T-helper 1 cell treated with Interleukin-12 subunit alpha and Interleukin-12 subunit beta and Interleukin-4 antibody, amounts not matched to agents 30 μg/mL and 1 μg/mL, for 36 hours (primary cell): ENCODE data around the gene HYPK.
A peak's percentile ranks its signal among the peaks of the same experiment; 100 is the strongest.

Source experiments
- H3K27ac Mint-ChIP-seq: one replicate; pipeline ENCODE4 v1.8.0; 2021; ENCODE audit warnings: mild to moderate bottlenecking, mixed read lengths
- H3K27me3 Mint-ChIP-seq: one replicate; pipeline ENCODE4 v1.8.0; 2021; ENCODE audit warnings: low read depth, mixed read lengths
- H3K36me3 Mint-ChIP-seq: one replicate; pipeline ENCODE4 v1.8.0; 2021; ENCODE audit warnings: low read depth, mixed read lengths
- H3K4me1 Mint-ChIP-seq: one replicate; pipeline ENCODE4 v1.8.0; 2021; ENCODE audit warnings: low read depth, mixed read lengths
- H3K4me3 Mint-ChIP-seq: one replicate; pipeline ENCODE4 v1.8.0; 2021; ENCODE audit warnings: mild to moderate bottlenecking, moderate library complexity, mixed read lengths
- H3K9me3 Mint-ChIP-seq: one replicate; pipeline ENCODE4 v1.8.0; 2021; ENCODE audit warnings: mixed read lengths

The HYPK gene, protein sequence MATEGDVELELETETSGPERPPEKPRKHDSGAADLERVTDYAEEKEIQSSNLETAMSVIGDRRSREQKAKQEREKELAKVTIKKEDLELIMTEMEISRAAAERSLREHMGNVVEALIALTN

DNA sequence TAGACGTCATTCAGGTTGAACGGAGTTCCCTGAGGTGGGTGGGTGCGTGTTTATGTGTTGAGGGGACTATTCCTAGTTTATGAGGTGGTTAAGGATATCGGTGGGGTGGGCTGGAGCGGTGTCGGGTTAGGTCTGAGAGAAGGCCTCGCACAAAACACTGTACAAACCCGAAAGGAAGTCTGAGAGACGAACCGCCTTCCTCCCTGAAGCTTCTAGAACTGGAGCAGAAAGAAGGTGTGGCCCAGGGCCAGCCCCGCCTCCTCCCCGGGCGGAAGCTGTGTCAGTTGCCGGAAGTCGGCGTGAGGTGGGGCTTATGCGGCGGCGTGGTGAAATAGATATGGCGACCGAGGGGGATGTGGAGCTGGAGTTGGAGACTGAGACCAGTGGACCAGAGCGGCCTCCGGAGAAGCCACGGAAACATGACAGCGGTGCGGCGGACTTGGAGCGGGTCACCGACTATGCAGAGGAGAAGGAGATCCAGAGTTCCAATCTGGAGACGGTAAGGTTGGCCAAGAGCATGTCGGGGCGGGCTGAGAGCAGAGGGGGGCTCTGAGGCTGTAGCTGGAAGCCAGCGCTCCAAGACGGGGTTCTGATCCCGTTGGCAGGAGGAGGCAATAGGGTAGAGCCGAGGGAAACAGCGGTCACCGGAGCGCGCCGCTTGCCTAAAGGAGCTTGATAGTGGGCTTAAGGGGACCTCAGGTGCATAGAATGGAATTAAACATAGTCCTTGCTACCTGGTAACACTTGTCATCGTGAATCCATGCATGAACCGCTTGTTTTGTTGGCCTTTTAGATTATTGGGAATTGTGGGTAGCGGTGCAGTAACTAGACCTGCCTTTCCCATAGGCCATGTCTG is at the start of gene HYPK:
TSS of gene HYPK (plus strand) at position 314 of the 856 bp plus-strand sequence. CDS start at position 338, 24 bp downstream.
- H3K36me3 Mint-ChIP-seq: peaks cover 52% of the 10 kb centered on the region
- H3K27me3 Mint-ChIP-seq: no peaks in the 10 kb centered on the region
- peak within 1 kb of the TSS; percentile 98 for H3K4me3 Mint-ChIP-seq
- peaks cover 25% of the 10 kb centered on the region for H3K4me1 Mint-ChIP-seq
- H3K9me3 Mint-ChIP-seq: no peaks in the 10 kb centered on the region
- peak within 1 kb of the TSS; percentile 96 for H3K27ac Mint-ChIP-seq

DNA sequence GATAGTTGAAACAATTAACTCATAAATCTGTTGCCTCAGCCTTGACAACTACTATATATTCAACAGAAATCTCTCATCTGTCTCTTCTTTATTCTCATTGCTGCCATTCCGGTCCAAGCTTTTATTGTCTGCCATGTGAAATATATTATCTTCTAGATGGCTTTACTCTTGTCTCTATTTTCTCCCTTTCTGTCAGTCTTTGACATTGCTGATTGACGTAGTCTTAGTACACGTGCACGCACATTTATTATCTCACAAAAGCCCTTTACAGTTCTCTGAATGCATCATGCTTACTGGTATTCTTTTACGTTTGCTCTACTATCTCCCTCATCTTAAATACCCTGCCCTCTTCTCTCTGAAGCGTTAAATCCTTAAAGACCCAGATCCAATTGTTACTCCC is 48.5 kb upstream of the HYPK start:
- Mint-ChIP-seq H3K4me1 (peaks cover 27% of the 10 kb centered on the region), H3K4me3 (peak overlapping the region; percentile 2), H3K27me3 (no peaks in the 10 kb centered on the region), H3K27ac (peak overlapping the region; percentile 4), H3K9me3 (no peaks in the 10 kb centered on the region), H3K36me3 (peaks cover 38% of the 10 kb centered on the region)

DNA sequence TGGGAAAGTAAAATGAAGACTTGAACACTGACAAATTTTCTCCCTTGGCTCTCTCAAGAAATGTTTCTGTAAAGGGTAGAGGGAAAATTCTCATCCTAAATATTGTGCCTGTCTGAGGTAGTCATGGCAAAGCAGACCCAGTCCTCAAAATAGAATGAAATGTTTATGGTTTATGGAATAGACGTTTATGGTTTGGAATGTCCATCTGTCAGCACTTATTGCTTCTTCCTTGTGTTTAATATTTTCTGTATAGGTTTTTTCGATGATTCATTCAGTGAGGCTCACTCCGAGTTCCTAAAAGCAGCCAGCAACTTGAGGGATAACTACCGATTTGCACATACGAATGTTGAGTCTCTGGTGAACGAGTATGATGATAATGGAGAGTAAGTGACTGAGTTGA is 37.6 kb upstream of the HYPK start:
- Mint-ChIP-seq H3K9me3 (no peaks in the 10 kb centered on the region), H3K4me3 (no peak overlapping the region), H3K27me3 (no peaks in the 10 kb centered on the region), H3K27ac (no peak overlapping the region), H3K4me1 (peaks cover 6% of the 10 kb centered on the region), H3K36me3 (peaks cover 39% of the 10 kb centered on the region)

DNA sequence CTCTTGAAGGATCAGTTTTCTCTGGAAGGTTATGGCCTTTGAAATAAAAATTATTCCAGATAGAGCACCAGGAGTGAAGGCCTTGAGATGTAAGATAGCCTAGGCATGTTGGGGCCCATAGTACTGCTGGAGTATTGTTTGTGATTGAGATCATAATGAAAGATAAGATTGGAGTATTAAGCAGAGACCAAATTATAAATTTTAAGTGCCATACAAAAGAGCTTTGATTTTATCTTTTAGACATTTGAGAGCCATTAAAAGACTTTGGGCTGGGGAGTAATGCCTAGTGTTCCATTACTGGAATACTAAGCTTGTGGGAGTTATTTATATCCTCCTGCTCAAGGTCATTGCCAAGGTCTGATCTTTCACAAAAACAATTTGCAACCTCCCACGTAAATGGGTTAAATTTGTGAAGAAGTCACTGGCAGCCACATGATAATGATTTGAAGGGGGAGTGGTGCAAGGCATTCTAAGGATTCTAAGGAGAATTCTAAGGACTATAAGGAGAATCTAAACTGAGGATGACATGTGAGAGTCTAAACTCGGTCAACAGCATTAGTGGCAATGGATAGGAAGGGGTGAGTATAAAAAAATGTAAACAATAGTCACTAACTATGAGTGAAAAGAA is 36.5 kb upstream of the HYPK start:
- H3K4me1 Mint-ChIP-seq: peaks cover 6% of the 10 kb centered on the region
- no peaks in the 10 kb centered on the region for H3K9me3 Mint-ChIP-seq
- no peak overlapping the region for H3K4me3 Mint-ChIP-seq
- no peaks in the 10 kb centered on the region for H3K27me3 Mint-ChIP-seq
- peaks cover 46% of the 10 kb centered on the region for H3K36me3 Mint-ChIP-seq
- no peak overlapping the region for H3K27ac Mint-ChIP-seq

DNA sequence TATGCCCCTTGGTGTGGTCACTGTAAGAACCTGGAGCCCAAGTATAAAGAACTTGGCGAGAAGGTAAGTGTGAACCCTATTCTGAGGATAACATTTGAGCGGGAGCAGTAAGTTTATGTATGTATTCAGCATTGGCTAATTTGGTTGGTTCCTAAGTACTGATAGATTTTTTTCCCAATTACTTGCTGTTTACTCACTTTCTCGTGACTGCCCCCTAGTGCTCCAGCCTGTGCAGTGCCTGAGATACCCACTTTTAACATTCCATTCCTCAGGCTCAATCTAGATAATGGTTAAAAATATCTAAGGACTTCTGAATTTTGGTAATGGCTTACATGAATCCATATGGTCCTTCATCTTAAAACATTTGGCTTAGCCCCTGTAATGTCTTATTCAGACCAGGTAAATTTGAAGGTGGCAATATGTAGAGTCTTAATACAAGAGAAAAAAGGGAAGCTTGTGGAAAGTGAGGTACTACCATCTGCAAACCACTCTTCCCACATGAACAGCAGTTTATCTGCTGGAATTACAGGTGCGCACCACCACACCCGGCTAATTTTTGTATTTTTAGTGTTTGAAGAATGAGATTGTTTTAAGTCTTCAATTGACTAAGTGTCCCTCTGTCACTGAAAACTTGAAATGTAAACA is 30.7 kb upstream of the HYPK start:
- Mint-ChIP-seq H3K27ac (no peak overlapping the region), H3K27me3 (no peaks in the 10 kb centered on the region), H3K9me3 (no peaks in the 10 kb centered on the region), H3K36me3 (peaks cover 43% of the 10 kb centered on the region), H3K4me3 (no peak overlapping the region), H3K4me1 (peaks cover 3% of the 10 kb centered on the region)

DNA sequence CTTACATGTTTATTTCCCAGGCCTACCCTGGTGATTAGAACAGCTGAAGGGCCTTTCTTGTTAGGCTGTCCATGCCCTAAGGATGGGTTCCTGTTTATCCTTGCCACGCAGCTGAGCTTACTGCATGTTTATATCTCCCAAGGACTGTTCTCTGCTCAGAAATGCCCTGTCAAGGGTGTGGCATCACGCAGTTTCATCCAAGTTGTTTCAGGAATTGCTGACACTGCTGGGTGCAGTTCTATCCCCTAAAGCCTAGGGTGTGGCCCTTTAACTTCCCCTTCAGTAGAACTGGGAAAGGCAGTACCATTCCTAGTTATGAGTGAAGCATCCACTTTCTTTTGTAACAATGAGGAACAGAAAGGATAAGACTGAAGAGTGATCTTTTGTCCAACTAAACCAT is 28.6 kb upstream of the HYPK start:
- no peak overlapping the region for H3K27ac Mint-ChIP-seq
- H3K4me3 Mint-ChIP-seq: no peak overlapping the region
- peaks cover 3% of the 10 kb centered on the region for H3K4me1 Mint-ChIP-seq
- H3K27me3 Mint-ChIP-seq: no peaks in the 10 kb centered on the region
- H3K36me3 Mint-ChIP-seq: peaks cover 36% of the 10 kb centered on the region
- H3K9me3 Mint-ChIP-seq: no peaks in the 10 kb centered on the region

DNA sequence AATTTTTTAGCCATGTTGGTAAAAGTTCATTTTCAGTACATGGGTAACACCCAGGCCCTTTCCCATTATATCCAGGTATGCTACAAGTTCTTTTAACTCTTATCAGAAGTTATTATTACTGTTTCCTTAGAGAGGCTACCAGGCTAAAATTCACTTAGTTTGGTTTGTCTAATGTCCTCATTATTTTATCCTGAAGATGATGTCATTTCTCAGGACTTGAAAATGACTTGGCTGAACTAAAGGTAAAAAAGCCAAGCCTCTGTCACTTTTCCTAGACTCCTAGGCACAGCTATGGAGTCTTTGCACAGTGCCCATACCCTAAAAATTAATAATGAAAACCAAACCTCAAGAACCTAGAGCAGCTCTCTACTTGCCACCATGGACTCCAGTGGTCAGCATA is 27.8 kb upstream of the HYPK start:
- Mint-ChIP-seq H3K4me3 (no peak overlapping the region), H3K9me3 (no peaks in the 10 kb centered on the region), H3K27ac (no peak overlapping the region), H3K27me3 (no peaks in the 10 kb centered on the region), H3K36me3 (peaks cover 36% of the 10 kb centered on the region), H3K4me1 (peaks cover 3% of the 10 kb centered on the region)

DNA sequence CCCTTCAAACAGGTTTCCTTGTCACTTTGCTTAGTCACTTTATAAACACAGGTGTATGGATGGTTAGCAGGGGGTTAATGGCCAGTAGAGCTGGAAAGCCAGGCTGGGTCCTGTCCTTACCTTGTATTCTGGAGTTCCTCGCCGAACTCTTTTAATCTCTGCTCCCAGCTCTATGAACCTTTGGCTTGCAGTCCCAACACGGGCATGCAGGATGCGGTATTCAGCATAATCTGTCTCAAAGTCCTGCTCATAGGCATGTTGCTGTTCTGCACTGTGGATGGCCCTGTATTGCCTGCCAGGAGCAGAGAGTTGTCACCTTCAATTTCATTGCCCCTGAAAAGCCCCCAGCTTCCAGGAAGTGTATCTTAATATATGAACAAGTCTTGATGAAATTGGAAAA is 26.3 kb upstream of the HYPK start:
- Mint-ChIP-seq H3K27me3 (peaks cover 4% of the 10 kb centered on the region), H3K36me3 (peaks cover 28% of the 10 kb centered on the region), H3K27ac (no peak overlapping the region), H3K4me3 (no peak overlapping the region), H3K9me3 (no peaks in the 10 kb centered on the region), H3K4me1 (peaks cover 7% of the 10 kb centered on the region)

DNA sequence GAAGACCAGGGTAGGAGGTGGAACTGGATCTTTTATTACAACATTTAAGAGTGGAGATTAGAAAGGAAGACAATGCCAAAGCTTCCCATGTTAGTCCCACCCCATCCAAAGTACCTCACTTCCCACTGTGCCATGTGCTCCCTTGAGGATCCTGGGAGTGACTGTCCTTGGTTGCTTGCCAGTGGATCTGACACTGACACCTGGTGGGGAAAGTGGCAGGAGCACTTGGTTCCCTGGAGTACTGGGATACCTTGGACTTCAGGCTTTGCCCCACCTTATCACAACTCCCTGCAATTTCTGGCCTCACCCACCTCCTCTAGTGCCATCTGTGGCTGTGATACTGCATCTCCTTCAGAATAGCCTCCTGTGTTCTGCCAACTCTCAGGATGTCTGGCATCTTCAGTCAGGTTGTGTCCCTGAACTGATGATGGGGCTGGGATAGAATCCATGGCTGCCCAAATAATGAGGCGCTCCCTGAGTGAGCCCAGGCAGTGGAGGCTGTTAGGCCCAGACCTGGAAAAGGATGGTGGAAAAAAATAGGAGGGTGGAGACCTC is 24.9 kb upstream of the HYPK start:
- Mint-ChIP-seq H3K27ac (no peak overlapping the region), H3K36me3 (peaks cover 18% of the 10 kb centered on the region), H3K27me3 (peaks cover 10% of the 10 kb centered on the region), H3K4me1 (peaks cover 11% of the 10 kb centered on the region), H3K4me3 (peak overlapping the region; percentile 25), H3K9me3 (no peaks in the 10 kb centered on the region)

DNA sequence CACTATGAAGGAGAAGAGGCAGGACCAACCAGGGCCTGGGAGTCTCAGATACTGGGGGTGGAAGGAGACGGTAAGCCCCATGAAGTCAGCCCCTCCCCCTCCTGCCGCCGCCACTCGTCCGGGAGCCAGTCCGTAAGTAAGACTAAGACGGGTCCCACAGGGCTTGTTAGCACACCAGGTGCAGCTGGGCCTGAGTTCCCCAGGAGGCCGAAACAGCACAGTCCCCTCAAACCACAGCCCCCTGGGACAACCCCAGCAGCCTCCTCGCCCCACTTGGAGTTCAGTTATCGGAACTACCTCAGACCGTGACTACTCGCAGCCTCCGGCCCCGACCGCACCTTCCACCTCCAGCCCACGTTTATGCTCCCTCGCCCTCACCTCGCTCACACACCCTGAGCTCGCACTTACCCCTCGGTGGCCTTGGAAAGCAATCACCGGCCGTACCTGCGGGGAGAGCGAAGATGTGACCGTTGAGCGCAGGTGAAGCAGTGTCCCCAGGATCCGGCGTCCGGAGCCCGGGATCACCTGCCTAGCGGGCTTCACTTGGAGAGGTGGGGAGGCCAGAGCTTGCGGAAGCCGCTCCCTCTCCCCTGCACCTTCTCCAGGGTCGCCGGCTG is 24.2 kb upstream of the HYPK start:
- Mint-ChIP-seq H3K36me3 (peaks cover 12% of the 10 kb centered on the region), H3K9me3 (no peaks in the 10 kb centered on the region), H3K4me3 (peak overlapping the region; percentile 86), H3K27me3 (peaks cover 17% of the 10 kb centered on the region), H3K4me1 (peaks cover 11% of the 10 kb centered on the region), H3K27ac (no peak overlapping the region)

DNA sequence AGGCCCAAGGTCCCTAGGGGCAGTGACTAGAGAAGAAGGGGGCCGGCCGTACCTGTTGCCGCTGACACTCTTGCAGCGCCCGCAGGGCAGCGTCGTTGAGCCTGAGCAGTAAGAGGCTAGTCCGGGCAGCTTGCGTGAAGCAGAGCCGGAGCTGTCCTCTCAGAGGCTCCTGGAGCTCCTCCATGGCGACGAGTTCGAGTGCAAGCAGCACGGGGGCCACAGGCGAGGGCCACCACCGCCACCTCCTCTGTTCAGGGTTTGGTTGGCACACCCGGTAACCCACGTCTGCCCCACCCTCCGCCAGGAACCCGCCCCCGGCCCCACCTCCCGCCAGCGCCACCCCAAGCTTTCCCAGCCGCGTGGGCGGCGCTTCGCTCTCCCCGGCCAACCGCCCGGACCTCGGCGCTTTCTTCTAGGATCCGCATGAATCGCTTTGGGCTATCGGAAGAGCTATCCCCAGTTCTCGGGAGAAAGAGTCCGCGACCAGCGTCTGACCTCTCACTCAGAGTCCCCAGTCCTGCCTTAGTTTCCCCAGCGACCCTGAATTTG is 23.6 kb upstream of the HYPK start, which contains the start of gene ELL3:
TSS of gene ELL3 (minus strand) at position 249 of the 549 bp plus-strand sequence. CDS start at position 184, 65 bp downstream.
- peak within 1 kb of the TSS; percentile 59 for H3K27ac Mint-ChIP-seq
- H3K27me3 Mint-ChIP-seq: peaks cover 18% of the 10 kb centered on the region
- no peaks in the 10 kb centered on the region for H3K9me3 Mint-ChIP-seq
- H3K4me3 Mint-ChIP-seq: peak within 1 kb of the TSS; percentile 86
- H3K36me3 Mint-ChIP-seq: peaks cover 10% of the 10 kb centered on the region
- H3K4me1 Mint-ChIP-seq: peaks cover 9% of the 10 kb centered on the region

DNA sequence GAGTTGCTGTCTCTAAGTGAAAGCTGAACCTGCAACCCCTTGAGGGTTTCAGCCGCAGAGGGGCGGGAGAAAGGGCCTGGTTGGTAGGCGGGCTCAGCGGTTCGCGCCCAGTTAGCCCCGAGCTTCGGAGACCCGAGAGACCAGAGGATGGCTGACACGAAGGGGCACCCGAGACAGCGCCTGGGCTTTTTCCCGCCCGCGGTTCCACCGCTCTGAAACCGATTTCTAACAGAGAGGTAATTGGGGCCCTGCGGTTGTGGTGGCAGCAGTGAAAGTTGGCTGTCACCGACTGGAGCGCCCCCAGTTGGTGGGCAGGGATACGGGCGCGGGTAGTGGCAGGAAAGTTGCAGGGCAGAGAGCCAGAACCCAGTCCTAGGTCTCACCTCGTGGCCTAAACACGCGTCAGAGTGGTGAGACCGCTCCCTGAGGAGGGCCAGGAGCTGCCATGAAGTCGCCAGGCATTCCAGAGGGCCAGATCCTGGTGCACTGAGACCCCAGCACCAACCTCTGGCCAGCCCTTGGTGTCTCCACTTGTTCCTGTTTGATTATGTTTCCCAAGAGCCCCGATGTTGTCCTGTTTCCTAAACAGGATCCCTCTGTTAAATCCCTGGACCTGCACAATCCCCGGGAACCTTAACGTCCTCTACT is 23.0 kb upstream of the HYPK start:
- H3K4me1 Mint-ChIP-seq: peaks cover 8% of the 10 kb centered on the region
- peaks cover 5% of the 10 kb centered on the region for H3K36me3 Mint-ChIP-seq
- H3K9me3 Mint-ChIP-seq: no peaks in the 10 kb centered on the region
- peaks cover 21% of the 10 kb centered on the region for H3K27me3 Mint-ChIP-seq
- H3K4me3 Mint-ChIP-seq: peak overlapping the region; percentile 86
- peak overlapping the region; percentile 59 for H3K27ac Mint-ChIP-seq

DNA sequence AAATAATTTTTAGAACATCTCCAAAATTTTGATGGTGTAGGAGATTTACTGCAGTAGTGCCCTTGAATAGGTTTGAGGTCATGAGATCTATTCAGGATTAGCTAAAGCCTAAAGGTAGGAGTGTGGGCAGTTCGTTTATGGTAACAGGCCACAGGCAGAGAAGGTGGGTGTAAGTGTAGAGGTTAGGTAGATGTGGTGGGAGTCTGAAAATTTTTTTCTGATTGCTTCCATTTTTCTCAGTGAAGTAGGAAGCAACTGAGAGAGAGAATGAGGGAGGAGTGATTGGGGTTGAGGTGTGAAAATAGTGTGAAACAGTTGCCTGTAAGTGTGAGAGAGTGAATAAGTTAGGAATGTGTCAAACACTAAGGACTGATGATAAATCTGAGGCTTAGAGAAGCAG is 21.4 kb upstream of the HYPK start:
- no peaks in the 10 kb centered on the region for H3K9me3 Mint-ChIP-seq
- H3K27me3 Mint-ChIP-seq: peaks cover 24% of the 10 kb centered on the region
- H3K4me1 Mint-ChIP-seq: peaks cover 8% of the 10 kb centered on the region
- no peak overlapping the region for H3K4me3 Mint-ChIP-seq
- H3K27ac Mint-ChIP-seq: no peak overlapping the region
- H3K36me3 Mint-ChIP-seq: no peaks in the 10 kb centered on the region
